VCaP (cell line): ENCODE results near the gene DAZL.

Experiments
- H3K27ac ChIP-seq: fragments of 450-650 bp; 2 replicates; pipeline ENCODE4 v1.5.1; 2017
- CTCF ChIP-seq: fragments of 450-650 bp; conservative IDR thresholded peaks from 2 replicates; pipeline ENCODE4 v1.5.1; 2017; ENCODE audit warnings: mild to moderate bottlenecking, moderate library complexity

Gene DAZL

GRCh38 chr3:16570113-16570512, 35.1 kb downstream of the DAZL start:
- H3K27ac ChIP-seq, result peak overlapping the region; percentile 50
- no peak for TF ChIP-seq CTCF

- no peak for TF ChIP-seq CTCF
Observed at GRCh38 chr3:16568532-16568931, 36.7 kb downstream of the DAZL start.

GRCh38 chr3:16568115-16568514, 37.1 kb downstream of the DAZL start:
- no peak overlapping the region for H3K27ac ChIP-seq
- TF ChIP-seq CTCF, result no peak

More at GRCh38 chr3:16568532-16568931, 36.7 kb downstream of the DAZL start:
- no peak overlapping the region for H3K27ac ChIP-seq

- H3K27ac ChIP-seq, result no peak overlapping the region
- TF ChIP-seq CTCF, result no peak
Observed at GRCh38 chr3:16559653-16560365, 45.4 kb downstream of the DAZL start.

GRCh38 chr3:16554126-16554525, 51.1 kb downstream of the DAZL start:
- no peak overlapping the region for H3K27ac ChIP-seq
- TF ChIP-seq CTCF, result no peak

- no peak for TF ChIP-seq CTCF
- no peak overlapping the region for H3K27ac ChIP-seq
Observed at GRCh38 chr3:16552757-16553156, 52.5 kb downstream of the DAZL start.

- H3K27ac ChIP-seq, result no peak overlapping the region
- TF ChIP-seq CTCF, result no peak
Observed at GRCh38 chr3:16551342-16551976, 53.8 kb downstream of the DAZL start.
